H1 (cell line): ENCODE data around the gene TASP1. TPM values are rescaled to one million over a fixed set of nuclear protein-coding genes. Genes with fewer than 3 reads are reported as not detected.

ENCODE experiments used
- CHD2 ChIP-seq: IDR thresholded peaks from 2 replicates; pipeline ENCODE4 v1.6.1; 2012; ENCODE audit warnings: low read length, improper control_type of control experiment
- CHD7 ChIP-seq: fragments of 300-600 bp; sonication (generic); IDR thresholded peaks from 2 replicates; pipeline ENCODE4 v1.7.1; 2012; ENCODE audit warnings: low read length, moderate library complexity, mild to moderate bottlenecking, inconsistent platforms; ENCODE audit not compliant: insufficient replicate concordance
- GTF2F1 ChIP-seq: IDR thresholded peaks from 2 replicates; pipeline ENCODE4 v1.6.1; 2012; ENCODE audit warnings: low read depth, low read length, improper control_type of control experiment, borderline replicate concordance
- JUND ChIP-seq: IDR thresholded peaks from 2 replicates; pipeline ENCODE4 v1.6.1; 2011; ENCODE audit warnings: mild to moderate bottlenecking, improper control_type of control experiment, low read length
- KDM4A ChIP-seq: IDR thresholded peaks from one replicate; pipeline ENCODE4 v1.7.1; 2012; ENCODE audit warnings: low read depth, mild to moderate bottlenecking, moderate library complexity, low read length, inconsistent platforms; ENCODE audit not compliant: severe bottlenecking
- RBBP5 ChIP-seq: IDR thresholded peaks from 2 replicates; pipeline ENCODE4 v1.7.1; 2012; ENCODE audit warnings: low read depth, mild to moderate bottlenecking, inconsistent platforms, low read length, moderate library complexity, borderline replicate concordance
- RNF2 ChIP-seq: fragments of 200-900, 300-1000 bp; sonication (generic); IDR thresholded peaks from 2 replicates; pipeline ENCODE4 v1.7.1; 2016; ENCODE audit warnings: borderline replicate concordance, low read depth, mild to moderate bottlenecking, antibody characterized with exemption, low read length; ENCODE audit not compliant: poor library complexity, severe bottlenecking; ENCODE audit errors: missing control alignments
- SAP30 ChIP-seq: fragments of 300-600 bp; sonication (generic); IDR thresholded peaks from 2 replicates; pipeline ENCODE4 v1.7.1; 2012; ENCODE audit warnings: low read length, moderate library complexity, mild to moderate bottlenecking, inconsistent platforms; ENCODE audit not compliant: insufficient read depth, insufficient replicate concordance
- SIRT6 ChIP-seq: IDR thresholded peaks from one replicate; pipeline ENCODE4 v1.7.1; 2012; ENCODE audit warnings: low read length, inconsistent platforms
- SRF ChIP-seq: IDR thresholded peaks from 2 replicates; pipeline ENCODE4 v1.6.1; 2011; ENCODE audit warnings: mild to moderate bottlenecking, low read depth, low read length, moderate library complexity
- SUZ12 ChIP-seq: fragments of 200-600 bp; sonication (generic); IDR thresholded peaks from 2 replicates; pipeline ENCODE4 v1.6.1; 2012; ENCODE audit warnings: mild to moderate bottlenecking, inconsistent platforms, low read length, moderate library complexity, mixed read lengths
- TCF12 ChIP-seq: IDR thresholded peaks from 2 replicates; pipeline ENCODE4 v1.6.1; 2011; ENCODE audit warnings: low read depth, mild to moderate bottlenecking, low read length
- polyA plus RNA-seq, 7 experiments: library from polyadenylated mRNA; depleted of rRNA in 3 of 7; stranded (reverse) in 5 of 7; unstranded in 2 of 7; fragments of >200 nt in 5 of 7; fragments of 200-250 nt in 2 of 7; gene quantifications; 1 replicate in 5 of 7; 2 replicates in 1 of 7; 4 replicates in 1 of 7; pipeline versions ENCODE4 v1.2.1 to v1.2.3, GENCODE V29; 2011 to 2013; ENCODE audit warnings: missing spikeins in 2 of 7, mixed read lengths in 2 of 7
- total RNA-seq: library from RNA; stranded (reverse); fragmentation: NEBNext Ultra II Directional; extraction: Animal tissue kit (Norgen Biotek cat#: 25700); gene quantifications from 2 replicates; pipeline ENCODE4 v1.2.1, GENCODE V29; 2021

TASP1 gene
- total and polyA plus RNA-seq, 2 of the 8 experiments (the other 6 are each of a cell fraction or from before 2014, with no cell fraction given), result 4.5 to 10.9 TPM

GRCh38 chr20:13549451-13549850 is 89.3 kb downstream of the TASP1 start (continued):
- TF ChIP-seq CHD7 (no peak), SIRT6 (no peak), GTF2F1 (no peak), CHD2 (no peak), RBBP5 (no peak), KDM4A (no peak), JUND (no peak), TCF12 (no peak), RNF2 (no peak), SRF (no peak), SUZ12 (no peak), SAP30 (no peak)
